Vagina (tissue), 2 donors: ENCODE measurements around the gene DNAJC12.

ENCODE experiments used
- CTCF ChIP-seq, 3 experiments: fragments of 450-650 bp in 2 of 3; fragments of 200-600 bp in 1 of 3; sonication (generic) in 1 of 3; IDR thresholded peaks; one replicate each; pipeline ENCODE4 v1.5.1; 2017 to 2019; ENCODE audit warnings: antibody characterized with exemption in 3 of 3, mild to moderate bottlenecking in 2 of 3, moderate library complexity in 2 of 3
- POLR2A ChIP-seq, 2 donors: fragments of 450-650 bp; IDR thresholded peaks; one replicate each; pipeline ENCODE4 v1.6.1; 2017; ENCODE audit warnings: antibody characterized with exemption in 2 of 2, mild to moderate bottlenecking in 2 of 2, moderate library complexity in 2 of 2
- POLR2AphosphoS5 ChIP-seq, 2 donors: sonication (generic); formaldehyde crosslinking; IDR thresholded peaks; one replicate each; pipeline ENCODE4 v1.9.0; 2017; ENCODE audit warnings: antibody characterized with exemption in 2 of 2, mild to moderate bottlenecking in 2 of 2, low read depth in 1 of 2; ENCODE audit not compliant: insufficient read depth in 1 of 2

- no peak for TF ChIP-seq CTCF (IDR thresholded peaks at IDR 0.05)
- no peak for TF ChIP-seq POLR2A (IDR thresholded peaks at IDR 0.05)
- TF ChIP-seq POLR2AphosphoS5 (IDR thresholded peaks at IDR 0.05; ENCODE audit: insufficient read depth in 1 of 2, low read depth in 1 of 2), result no peak
Observed at GRCh38 chr10:67807855-67808456, 30.0 kb downstream of the DNAJC12 start.
